ENCODE results near the gene ZNF467.
A peak's percentile ranks its signal among the peaks of the same experiment; 100 is the strongest.

ZNF467 gene

DNA sequence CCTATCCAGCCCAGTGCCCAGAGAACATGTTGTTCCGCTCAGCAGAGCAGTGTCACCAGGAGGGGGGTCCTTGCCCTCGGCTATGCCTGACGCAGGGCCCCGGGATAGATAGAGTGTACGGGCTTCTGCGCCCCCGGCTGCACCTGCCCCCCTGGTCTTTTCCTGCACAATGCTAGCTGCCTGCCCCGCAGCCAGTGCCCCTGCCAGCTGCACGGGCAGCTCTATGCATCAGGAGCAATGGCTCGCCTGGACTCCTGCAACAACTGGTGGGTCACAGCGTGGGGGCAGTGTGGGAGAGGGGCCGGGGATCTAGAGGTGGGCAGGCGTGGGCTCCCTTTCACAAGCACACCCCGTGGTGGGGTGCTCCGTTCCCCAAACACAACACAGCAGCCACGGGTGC lies 33.3 kb upstream of the ZNF467 start:
- WGBS = 65% methylated on average over 16 of the region's 16 CpGs
- H2BK15ac ChIP-seq (ENCODE audit: low read depth, poor library complexity, severe bottlenecking) = peak overlapping the region; percentile 26

DNA sequence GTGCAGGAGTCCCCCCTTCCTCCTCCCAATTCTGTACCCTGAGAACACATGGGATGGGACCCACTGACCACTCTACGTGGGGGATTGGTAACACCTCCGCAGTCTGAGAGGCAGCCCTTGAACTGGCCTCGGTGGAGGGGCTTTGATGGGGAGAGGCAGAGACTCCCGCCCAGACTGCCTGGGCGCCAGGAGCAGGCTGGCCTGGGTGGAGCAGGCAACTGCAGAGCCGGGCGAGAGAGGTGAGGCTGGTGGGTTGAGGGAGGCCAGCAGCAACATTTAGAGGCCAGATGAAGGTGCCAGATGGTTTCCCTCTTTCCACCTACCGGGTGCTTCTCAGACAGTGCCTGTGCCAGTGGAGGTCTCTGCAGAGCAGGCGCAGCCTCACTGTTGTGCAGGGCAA lies 30.7 kb upstream of the ZNF467 start:
- WGBS = 87% methylated on average over 9 of the region's 9 CpGs
- H3K36me3 ChIP-seq (ENCODE audit: control insufficient read depth in 1 of 2, insufficient read depth in 2 of 2, low read depth in 1 of 2, low read length in 2 of 2) = no peaks in the 10 kb centered on the region

More for the DNA sequence above, 33.3 kb upstream of the ZNF467 start:
- no peak overlapping the region for H3K4me2 ChIP-seq (ENCODE audit: low read length, poor library complexity, severe bottlenecking)
- H3K79me1 ChIP-seq (replicated peaks; ENCODE audit: low read length, poor library complexity, severe bottlenecking) = no peaks in the 10 kb centered on the region
- no peak overlapping the region for H3K4ac ChIP-seq (ENCODE audit: low read depth in 1 of 2, low read length in 2 of 2)
- H3K14ac ChIP-seq (ENCODE audit: low read length in 2 of 2) = no peak overlapping the region
- H2BK120ac ChIP-seq (ENCODE audit: low read depth, low read length) = no peak overlapping the region
- H2AFZ ChIP-seq (ENCODE audit: low read depth, low read length) = no peak overlapping the region
- no peak for DNase-seq
- peaks cover 3% of the 10 kb centered on the region for H3K4me1 ChIP-seq (ENCODE audit: control insufficient read depth, insufficient read depth, low read depth, low read length)
- H4K91ac ChIP-seq (ENCODE audit: low read length) = no peak overlapping the region
- no peak overlapping the region for H4K8ac ChIP-seq (ENCODE audit: low read length)
- no peak overlapping the region for H3K9ac ChIP-seq (ENCODE audit: low read length)
- H3K27me3 ChIP-seq (ENCODE audit: control insufficient read depth in 1 of 2, insufficient read depth in 1 of 2, low read length in 2 of 2) = peaks cover 37 to 52% of the 10 kb centered on the region in 2 experiments
- no peaks in the 10 kb centered on the region for H3K36me3 ChIP-seq (ENCODE audit: control insufficient read depth in 1 of 2, insufficient read depth in 2 of 2, low read depth in 1 of 2, low read length in 2 of 2)
- no peak overlapping the region for H3K4me3 ChIP-seq (ENCODE audit: insufficient read depth in 1 of 2, low read depth in 1 of 2, low read length in 2 of 2)
- H3K18ac ChIP-seq (ENCODE audit: low read depth in 1 of 2, low read length in 2 of 2) = no peak overlapping the region
- no peak overlapping the region for H2BK12ac ChIP-seq (ENCODE audit: low read length in 2 of 2)
- no peak overlapping the region for H3K23ac ChIP-seq (ENCODE audit: low read length in 2 of 2)
- H3K9me3 ChIP-seq (ENCODE audit: control insufficient read depth, low read length) = no peaks in the 10 kb centered on the region
- H3K27ac ChIP-seq (ENCODE audit: low read length, poor library complexity, severe bottlenecking) = no peak overlapping the region
- H2BK5ac ChIP-seq (ENCODE audit: low read depth, low read length, poor library complexity, severe bottlenecking) = no peak overlapping the region
- no peak overlapping the region for H2AK5ac ChIP-seq (ENCODE audit: low read length, severe bottlenecking)

DNA sequence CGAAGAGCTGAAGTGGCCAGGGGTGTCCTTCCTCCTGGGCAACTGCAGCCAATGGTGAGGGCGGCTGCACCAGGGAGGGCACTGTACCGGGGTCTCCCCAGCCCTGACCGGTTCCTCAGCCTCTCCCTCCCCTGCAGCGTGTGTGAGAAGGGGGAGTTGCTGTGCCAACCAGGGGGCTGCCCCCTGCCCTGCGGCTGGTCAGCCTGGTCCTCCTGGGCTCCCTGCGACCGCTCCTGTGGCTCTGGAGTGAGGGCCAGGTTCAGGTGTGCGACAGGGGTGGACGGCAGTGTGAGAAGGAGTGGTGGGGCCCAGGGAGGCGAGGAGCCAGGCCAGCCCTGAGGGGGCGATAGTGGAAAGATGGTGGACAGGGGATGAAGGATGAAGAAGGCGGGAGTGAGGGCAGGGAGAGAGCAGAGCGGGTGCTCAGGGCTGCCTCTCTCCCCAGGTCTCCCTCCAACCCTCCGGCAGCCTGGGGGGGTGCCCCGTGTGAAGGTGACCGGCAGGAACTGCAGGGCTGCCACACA lies 30.2 kb upstream of the ZNF467 start:
- no peaks in the 10 kb centered on the region for H3K79me1 ChIP-seq (replicated peaks; ENCODE audit: low read length, poor library complexity, severe bottlenecking)
- 65% methylated on average over 14 of the region's 17 CpGs for WGBS
- no peak overlapping the region for H3K18ac ChIP-seq (ENCODE audit: low read depth in 1 of 2, low read length in 2 of 2)
- H3K4me3 ChIP-seq (ENCODE audit: insufficient read depth in 1 of 2, low read depth in 1 of 2, low read length in 2 of 2) = no peak overlapping the region
- no peaks in the 10 kb centered on the region for H3K9me3 ChIP-seq (ENCODE audit: control insufficient read depth, low read length)
- no peak overlapping the region for H3K27ac ChIP-seq (ENCODE audit: low read length, poor library complexity, severe bottlenecking)
- H3K4me2 ChIP-seq (ENCODE audit: low read length, poor library complexity, severe bottlenecking) = no peak overlapping the region
- H2AFZ ChIP-seq (ENCODE audit: low read depth, low read length) = no peak overlapping the region
- H2BK5ac ChIP-seq (ENCODE audit: low read depth, low read length, poor library complexity, severe bottlenecking) = no peak overlapping the region
- no peak overlapping the region for H4K91ac ChIP-seq (ENCODE audit: low read length)
- no peak overlapping the region for H2BK12ac ChIP-seq (ENCODE audit: low read length in 2 of 2)
- H3K9ac ChIP-seq (ENCODE audit: low read length) = no peak overlapping the region
- H2BK120ac ChIP-seq (ENCODE audit: low read depth, low read length) = no peak overlapping the region
- H3K4me1 ChIP-seq (ENCODE audit: control insufficient read depth, insufficient read depth, low read depth, low read length) = peaks cover 3% of the 10 kb centered on the region
- no peak overlapping the region for H3K4ac ChIP-seq (ENCODE audit: low read depth in 1 of 2, low read length in 2 of 2)
- DNase-seq = no peak
- H4K8ac ChIP-seq (ENCODE audit: low read length) = no peak overlapping the region
- H2AK5ac ChIP-seq (ENCODE audit: low read length, severe bottlenecking) = no peak overlapping the region
- peaks cover 29 to 36% of the 10 kb centered on the region in 2 experiments for H3K27me3 ChIP-seq (ENCODE audit: control insufficient read depth in 1 of 2, insufficient read depth in 1 of 2, low read length in 2 of 2)
- H3K36me3 ChIP-seq (ENCODE audit: control insufficient read depth in 1 of 2, insufficient read depth in 2 of 2, low read depth in 1 of 2, low read length in 2 of 2) = no peaks in the 10 kb centered on the region
- H2BK15ac ChIP-seq (ENCODE audit: low read depth, poor library complexity, severe bottlenecking) = no peak overlapping the region
- no peak overlapping the region for H3K23ac ChIP-seq (ENCODE audit: low read length in 2 of 2)
- peak overlapping the region in 1 of 2 experiments; percentile 64 for H3K14ac ChIP-seq (ENCODE audit: low read length in 2 of 2)

More for the DNA sequence above, 30.7 kb upstream of the ZNF467 start:
- Histone ChIP-seq H3K4me3 (ENCODE audit: insufficient read depth in 1 of 2, low read depth in 1 of 2, low read length in 2 of 2) (no peak overlapping the region), H3K4ac (ENCODE audit: low read depth in 1 of 2, low read length in 2 of 2) (no peak overlapping the region), H3K79me1 (replicated peaks; ENCODE audit: low read length, poor library complexity, severe bottlenecking) (no peaks in the 10 kb centered on the region), H3K9ac (ENCODE audit: low read length) (no peak overlapping the region), H3K9me3 (ENCODE audit: control insufficient read depth, low read length) (no peaks in the 10 kb centered on the region), H4K8ac (ENCODE audit: low read length) (no peak overlapping the region), H3K23ac (ENCODE audit: low read length in 2 of 2) (no peak overlapping the region), H2AFZ (ENCODE audit: low read depth, low read length) (no peak overlapping the region), H2BK15ac (ENCODE audit: low read depth, poor library complexity, severe bottlenecking) (no peak overlapping the region), H2BK120ac (ENCODE audit: low read depth, low read length) (no peak overlapping the region), H3K27me3 (ENCODE audit: control insufficient read depth in 1 of 2, insufficient read depth in 1 of 2, low read length in 2 of 2) (peaks cover 31 to 40% of the 10 kb centered on the region in 2 experiments), H2BK12ac (ENCODE audit: low read length in 2 of 2) (no peak overlapping the region), H2AK5ac (ENCODE audit: low read length, severe bottlenecking) (no peak overlapping the region), H3K14ac (ENCODE audit: low read length in 2 of 2) (no peak overlapping the region), H2BK5ac (ENCODE audit: low read depth, low read length, poor library complexity, severe bottlenecking) (no peak overlapping the region), H4K91ac (ENCODE audit: low read length) (no peak overlapping the region), H3K27ac (ENCODE audit: low read length, poor library complexity, severe bottlenecking) (no peak overlapping the region), H3K18ac (ENCODE audit: low read depth in 1 of 2, low read length in 2 of 2) (no peak overlapping the region), H3K4me2 (ENCODE audit: low read length, poor library complexity, severe bottlenecking) (no peak overlapping the region), H3K4me1 (ENCODE audit: control insufficient read depth, insufficient read depth, low read depth, low read length) (peaks cover 3% of the 10 kb centered on the region)
- no peak for DNase-seq

DNA sequence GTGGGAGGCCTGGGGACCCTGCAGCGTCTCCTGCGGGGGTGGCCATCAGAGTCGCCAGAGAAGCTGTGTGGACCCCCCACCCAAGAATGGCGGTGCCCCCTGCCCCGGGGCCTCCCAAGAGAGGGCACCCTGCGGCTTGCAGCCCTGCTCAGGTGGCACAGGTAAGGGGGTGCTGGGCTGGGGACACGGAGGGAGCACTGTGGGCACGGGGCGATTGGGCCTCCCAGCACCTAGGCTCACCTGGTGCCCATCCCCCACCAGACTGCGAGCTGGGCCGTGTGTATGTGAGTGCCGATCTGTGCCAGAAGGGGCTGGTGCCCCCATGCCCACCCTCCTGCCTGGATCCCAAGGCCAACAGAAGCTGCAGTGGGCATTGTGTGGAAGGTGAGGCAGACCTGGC lies 29.6 kb upstream of the ZNF467 start:
- Histone ChIP-seq H3K4me1 (ENCODE audit: control insufficient read depth, insufficient read depth, low read depth, low read length) (peaks cover 3% of the 10 kb centered on the region), H2BK15ac (ENCODE audit: low read depth, poor library complexity, severe bottlenecking) (no peak overlapping the region), H3K36me3 (ENCODE audit: control insufficient read depth in 1 of 2, insufficient read depth in 2 of 2, low read depth in 1 of 2, low read length in 2 of 2) (no peaks in the 10 kb centered on the region), H3K4ac (ENCODE audit: low read depth in 1 of 2, low read length in 2 of 2) (no peak overlapping the region), H2BK120ac (ENCODE audit: low read depth, low read length) (no peak overlapping the region), H3K14ac (ENCODE audit: low read length in 2 of 2) (peak overlapping the region in 1 of 2 experiments; percentile 26), H2AFZ (ENCODE audit: low read depth, low read length) (no peak overlapping the region), H3K23ac (ENCODE audit: low read length in 2 of 2) (no peak overlapping the region), H3K4me2 (ENCODE audit: low read length, poor library complexity, severe bottlenecking) (no peak overlapping the region), H2BK12ac (ENCODE audit: low read length in 2 of 2) (no peak overlapping the region), H3K9me3 (ENCODE audit: control insufficient read depth, low read length) (no peaks in the 10 kb centered on the region), H2AK5ac (ENCODE audit: low read length, severe bottlenecking) (no peak overlapping the region), H3K9ac (ENCODE audit: low read length) (no peak overlapping the region), H3K27ac (ENCODE audit: low read length, poor library complexity, severe bottlenecking) (no peak overlapping the region), H3K79me1 (replicated peaks; ENCODE audit: low read length, poor library complexity, severe bottlenecking) (no peaks in the 10 kb centered on the region), H2BK5ac (ENCODE audit: low read depth, low read length, poor library complexity, severe bottlenecking) (no peak overlapping the region), H4K8ac (ENCODE audit: low read length) (no peak overlapping the region), H3K18ac (ENCODE audit: low read depth in 1 of 2, low read length in 2 of 2) (no peak overlapping the region), H3K27me3 (ENCODE audit: control insufficient read depth in 1 of 2, insufficient read depth in 1 of 2, low read length in 2 of 2) (peaks cover 27 to 35% of the 10 kb centered on the region in 2 experiments), H4K91ac (ENCODE audit: low read length) (no peak overlapping the region), H3K4me3 (ENCODE audit: insufficient read depth in 1 of 2, low read depth in 1 of 2, low read length in 2 of 2) (peak overlapping the region in 1 of 2 experiments; percentile 20)
- DNase-seq = no peak
- 86% methylated on average over 11 of the region's 12 CpGs for WGBS
